Measurements from ENCODE around the gene SNAP23.

DNA sequence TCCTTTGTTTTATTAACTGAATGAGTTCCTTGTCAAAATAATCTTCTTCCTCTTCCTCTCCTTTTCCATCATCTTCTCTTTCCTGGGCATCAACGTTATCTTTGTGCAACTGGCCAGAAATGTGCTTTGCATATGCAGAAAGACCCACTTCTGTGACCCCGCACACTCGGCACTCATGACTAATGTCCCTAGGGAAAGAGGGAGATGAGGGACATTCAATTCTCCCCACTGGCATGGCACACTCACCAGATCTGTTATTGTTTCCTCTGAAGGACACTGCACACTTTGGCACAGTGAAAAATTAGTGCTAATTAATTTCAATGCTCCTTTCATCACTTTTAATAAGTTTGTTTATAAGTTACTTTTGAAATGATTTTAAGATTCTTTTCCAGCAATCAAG is 38.5 kb upstream of the SNAP23 start:
- no peak for TF ChIP-seq CTCF (IDR thresholded peaks at IDR 0.05; ENCODE audit: low read length)
- no peak for TF ChIP-seq EZH2 (IDR thresholded peaks at IDR 0.05; ENCODE audit: borderline replicate concordance, low read length)
